HG02610 (cell line): ENCODE results near the gene DTNBP1.

ENCODE experiments used
- ATAC-seq: cut with Tn5 transposase; IDR thresholded peaks from one replicate; pipeline ENCODE4 v1.9.1; 2021; ENCODE audit warnings: mild to moderate bottlenecking, moderate library complexity; ENCODE audit not compliant: unreplicated experiment

Gene DTNBP1

DNA sequence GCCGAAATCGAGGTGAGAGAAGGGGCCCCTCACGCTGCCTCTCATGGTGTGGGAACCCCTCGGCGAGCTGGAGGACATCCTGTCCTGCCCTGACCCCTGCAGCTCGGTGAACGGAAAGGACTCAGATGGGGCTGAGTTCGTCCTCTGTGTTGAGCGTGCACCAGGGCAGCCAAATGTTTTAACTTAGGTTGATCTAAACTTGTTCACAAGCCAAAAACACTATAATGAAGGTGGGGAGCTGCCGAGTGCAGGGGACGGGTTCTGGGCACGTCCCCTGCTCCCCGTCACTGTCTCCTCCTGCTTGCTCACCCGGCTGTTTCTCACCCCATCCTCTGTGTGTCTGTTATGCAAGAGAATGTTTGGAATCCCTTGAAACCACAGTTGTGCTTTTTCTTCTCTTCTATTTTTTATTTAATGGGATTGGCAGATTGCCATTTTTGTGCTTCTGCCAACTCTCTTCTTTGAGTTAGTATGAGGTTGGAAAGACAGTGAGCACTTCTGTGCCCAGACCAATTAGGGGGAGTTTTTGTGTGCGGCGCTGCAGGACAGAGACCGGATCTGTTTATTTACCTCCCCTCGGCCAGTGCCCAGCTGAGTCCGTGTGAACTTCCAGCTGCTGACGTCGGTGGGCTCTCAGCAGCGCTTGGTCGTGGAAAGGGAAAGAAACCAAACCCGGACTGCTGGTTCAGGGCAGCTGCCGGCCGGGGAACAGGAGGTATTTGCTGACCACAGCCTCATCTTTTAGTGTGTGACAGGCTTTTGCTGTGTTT, 158.1 kb downstream of the DTNBP1 start:
- ATAC-seq = no peak

DNA sequence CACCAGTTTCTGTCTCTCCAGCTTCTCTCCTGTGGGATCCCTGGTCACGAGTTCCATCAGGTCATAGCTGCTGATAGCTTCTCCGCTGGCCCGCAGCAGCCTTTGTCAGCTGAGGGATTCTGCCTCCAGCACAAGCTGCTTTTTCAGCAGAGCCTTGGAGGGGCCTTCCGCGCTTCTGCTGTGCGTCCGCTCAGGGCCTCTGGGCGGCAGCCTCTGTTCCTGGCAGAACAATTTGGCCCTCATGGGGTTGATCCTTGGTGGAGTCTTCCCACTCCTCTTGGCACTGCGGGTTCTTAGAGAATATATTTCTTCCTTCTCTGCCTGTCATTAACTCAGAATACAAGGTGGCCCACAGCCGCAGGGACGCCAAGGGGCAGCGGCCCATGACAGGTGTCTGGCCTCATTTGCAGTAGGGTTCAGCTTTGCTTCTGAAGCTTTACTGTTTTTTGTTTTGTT, 158.8 kb downstream of the DTNBP1 start:
- no peak for ATAC-seq

- ATAC-seq = no peak
These were observed 159.5 kb downstream of the DTNBP1 start for GRCh38 chr6:15503346-15503680.

DNA sequence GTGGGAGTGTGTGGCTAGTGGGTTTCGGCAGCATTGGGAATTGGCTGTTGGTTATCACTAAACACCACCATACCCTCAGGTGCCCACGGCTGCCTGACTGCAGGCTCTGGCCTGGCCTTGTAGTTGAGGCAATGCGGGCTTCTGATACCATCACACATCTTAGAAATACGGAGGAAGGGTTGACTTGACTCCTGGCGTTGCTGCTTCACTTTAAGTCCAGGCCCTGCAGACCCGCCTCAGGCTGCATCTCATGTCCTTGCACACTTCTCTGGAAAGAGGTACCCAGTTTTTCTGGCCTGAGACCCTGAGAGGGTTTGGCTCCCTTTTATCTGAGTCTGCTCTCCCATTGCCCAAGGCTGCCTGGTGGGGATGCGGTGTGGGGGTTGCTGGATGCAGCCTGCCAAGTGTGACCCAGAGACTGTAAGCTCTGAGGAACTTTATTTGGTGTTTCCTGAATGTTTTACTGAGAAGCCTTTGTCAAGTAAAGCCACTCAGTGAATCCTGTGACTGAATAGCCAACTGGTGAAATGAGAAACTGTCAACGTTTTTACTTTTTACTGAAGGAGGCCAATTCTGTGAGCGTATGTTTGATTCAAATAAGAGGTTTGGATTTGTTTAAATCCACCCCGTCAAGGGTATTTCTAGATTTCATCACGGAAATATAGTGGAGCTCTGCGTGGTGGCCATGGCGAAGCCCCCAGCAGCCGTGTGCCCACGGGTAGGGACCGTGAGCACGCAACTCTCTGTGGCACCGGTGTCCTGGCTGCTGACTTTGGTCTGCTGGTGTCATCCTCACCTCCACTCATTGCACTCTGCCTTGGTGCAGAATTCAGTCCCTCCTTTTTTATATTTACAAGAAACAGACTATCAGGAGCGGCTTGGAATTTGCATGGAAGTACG, 160.1 kb downstream of the DTNBP1 start:
- no peak for ATAC-seq

- ATAC-seq = no peak
These were observed 160.9 kb downstream of the DTNBP1 start for GRCh38 chr6:15501826-15502445.

- ATAC-seq = no peak
These were observed 161.7 kb downstream of the DTNBP1 start for GRCh38 chr6:15500901-15501825.

GRCh38 chr6:15500078-15500740, 162.6 kb downstream of the DTNBP1 start:
- no peak for ATAC-seq

DNA sequence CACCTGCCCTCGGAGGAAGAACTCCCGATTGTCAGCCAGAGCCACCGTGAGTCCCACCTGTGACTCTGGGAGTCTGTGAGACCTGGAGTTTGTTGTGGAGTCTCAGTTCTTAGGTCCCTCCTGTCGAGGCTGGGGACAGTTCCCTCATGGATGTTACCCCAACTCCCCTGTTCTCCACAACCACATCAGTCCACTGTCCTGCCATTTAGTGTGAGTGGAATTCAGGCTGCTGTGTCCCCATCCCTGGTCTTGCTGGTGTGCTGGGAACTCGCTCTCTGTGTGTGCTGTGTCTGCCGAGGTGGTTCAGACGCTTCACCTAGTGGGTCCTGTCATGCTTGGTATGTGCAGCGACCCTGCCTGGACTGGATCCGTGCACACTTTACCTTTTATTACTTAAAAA, 163.2 kb downstream of the DTNBP1 start:
- no peak for ATAC-seq

DNA sequence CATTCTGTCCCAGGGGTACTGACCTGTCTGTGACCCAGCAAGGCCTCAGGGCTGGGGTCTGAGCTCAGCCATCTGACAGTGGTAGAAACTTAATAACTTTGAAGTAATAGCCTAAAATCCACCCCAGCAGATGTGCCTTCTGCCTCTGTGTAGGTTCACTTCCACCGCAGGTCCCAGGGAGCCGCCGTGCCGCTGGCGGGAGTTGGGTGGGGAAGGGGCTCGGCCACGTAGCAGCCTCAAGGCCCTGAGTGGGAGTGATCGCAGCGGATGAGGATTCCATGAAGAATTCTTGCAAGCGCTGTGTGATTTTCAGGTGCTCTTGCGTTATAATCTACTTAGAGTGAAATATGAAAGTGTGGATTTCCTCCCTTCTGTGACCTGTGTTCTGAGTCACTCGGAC, 163.7 kb downstream of the DTNBP1 start:
- ATAC-seq = no peak

DNA sequence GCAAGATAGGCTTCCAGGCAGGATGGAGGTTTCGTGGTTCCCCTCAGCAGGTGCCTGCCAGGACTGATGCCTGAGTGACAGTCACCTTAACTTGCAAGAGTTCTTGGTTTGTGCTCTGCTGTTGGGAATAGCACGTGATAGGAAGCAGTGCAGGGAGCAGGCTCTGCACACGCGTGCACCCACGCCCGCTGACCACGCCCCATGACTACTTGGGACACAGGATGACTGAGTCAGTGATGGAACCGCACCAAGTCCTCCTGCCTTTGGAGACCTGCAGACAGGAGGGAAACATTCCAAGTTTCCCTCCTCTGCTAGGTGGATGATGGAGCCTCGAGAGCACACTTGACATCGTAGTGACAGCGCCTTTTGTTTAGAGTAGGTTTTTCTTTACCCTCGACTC, 164.2 kb downstream of the DTNBP1 start:
- no peak for ATAC-seq

GRCh38 chr6:15496345-15497131, 166.3 kb downstream of the DTNBP1 start:
- no peak for ATAC-seq

- ATAC-seq = no peak
These were observed 167.4 kb downstream of the DTNBP1 start for GRCh38 chr6:15495375-15495901.

GRCh38 chr6:15493437-15494168, 169.2 kb downstream of the DTNBP1 start:
- no peak for ATAC-seq

- no peak for ATAC-seq
These were observed 170.9 kb downstream of the DTNBP1 start for GRCh38 chr6:15491986-15492269.

GRCh38 chr6:15491255-15491985, 171.4 kb downstream of the DTNBP1 start:
- ATAC-seq = no peak

DNA sequence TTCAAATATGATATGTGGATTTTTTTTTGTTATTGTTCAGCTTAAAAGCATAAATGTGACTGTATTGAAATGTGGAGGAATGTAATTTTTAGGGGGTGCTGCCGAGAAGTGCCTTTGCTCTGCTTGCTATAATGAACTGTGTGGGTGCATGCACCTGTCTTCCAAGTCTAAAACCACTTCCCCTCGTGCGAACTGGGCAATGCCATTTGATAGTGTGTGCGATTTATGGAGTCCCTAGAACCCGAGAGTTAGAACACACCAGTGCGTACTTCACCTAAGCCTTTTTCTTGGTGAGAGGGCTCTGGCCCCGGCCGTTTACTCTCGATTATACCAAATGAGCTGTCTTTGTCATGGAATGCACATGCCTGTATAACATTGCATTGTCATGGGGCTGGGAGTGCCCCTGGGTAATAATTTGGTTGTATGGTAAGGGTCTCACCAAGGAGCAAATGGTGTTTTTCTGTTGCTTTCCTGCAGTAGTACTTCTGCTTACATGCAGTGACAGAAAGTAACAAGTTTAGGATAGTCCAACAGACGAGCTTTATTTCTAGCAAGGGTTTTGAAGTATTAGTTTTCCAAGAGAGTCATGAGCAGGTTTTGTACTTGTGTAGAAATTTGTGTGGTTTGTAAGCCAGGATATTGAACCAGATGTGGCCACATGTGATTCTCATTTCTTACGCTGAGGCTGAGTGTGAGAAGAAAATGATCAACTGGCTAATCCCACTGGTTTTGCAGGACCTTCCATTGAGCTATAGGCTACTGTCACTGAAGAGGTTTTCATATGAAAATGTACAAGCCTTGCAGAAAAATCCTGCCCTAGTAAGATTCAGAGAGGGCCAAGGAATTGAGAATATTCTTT, 172.4 kb downstream of the DTNBP1 start:
- ATAC-seq = no peak
